IMR-90 (cell line): ENCODE results near the gene SLX4. TPM values are rescaled to one million over a fixed set of nuclear protein-coding genes. Genes with fewer than 3 reads are reported as not detected.

Source experiments
- ATAC-seq: fragments of 200-7000 bp; cut with Tn5 transposase; 2 replicates; pipeline ENCODE4 v1.9.1; 2020; ENCODE audit warnings: low read depth, mild to moderate bottlenecking, moderate library complexity
- BruUV-seq: library from RNA; stranded (reverse); fragments of 400-500 nt; replicated peaks from 2 replicates; lab custom pipeline; 2021; lab: Mats Ljungman, UMichigan
- CTCF ChIA-PET: fragments of 300-600 bp; formaldehyde crosslinking; extraction: SDS; loops from one replicate; lab custom pipeline; 2021; ENCODE audit warnings: antibody characterized with exemption; lab: Yijun Ruan, JAX
- POLR2A ChIA-PET: fragments of 300-600 bp; sonication (Branson Sonifier 250); formaldehyde crosslinking; loops from one replicate; lab custom pipeline; 2022; ENCODE audit warnings: antibody characterized with exemption; ENCODE audit not compliant: unreplicated experiment; lab: Charles Lee
- DNase-seq: peaks from one replicate; pipeline ENCODE4 v3.0.0; 2013
- H2AFZ ChIP-seq: replicated peaks from 2 replicates; pipeline ENCODE3; 2013; ENCODE audit warnings: low read length, mild to moderate bottlenecking; ENCODE audit not compliant: poor library complexity
- H2AK5ac ChIP-seq: 2 replicates; pipeline ENCODE4 v1.6.1; 2013; ENCODE audit warnings: low read depth, low read length, inconsistent platforms
- H2AK9ac ChIP-seq: replicated peaks from 2 replicates; pipeline ENCODE3; 2013; ENCODE audit warnings: mild to moderate bottlenecking, low read depth, low read length, moderate library complexity; ENCODE audit not compliant: poor library complexity
- H2BK120ac ChIP-seq: 2 replicates; pipeline ENCODE4 v1.6.1; 2013; ENCODE audit warnings: low read depth, low read length, inconsistent platforms
- H2BK15ac ChIP-seq: 3 replicates; pipeline ENCODE4 v1.6.1; 2013; ENCODE audit warnings: low read depth, low read length, inconsistent platforms
- H2BK20ac ChIP-seq: 2 replicates; pipeline ENCODE4 v1.6.1; 2013; ENCODE audit warnings: low read depth, mild to moderate bottlenecking, inconsistent platforms, low read length, moderate library complexity
- H2BK5ac ChIP-seq: 2 replicates; pipeline ENCODE4 v1.6.1; 2013; ENCODE audit warnings: mild to moderate bottlenecking, low read depth, low read length, inconsistent platforms; ENCODE audit not compliant: poor library complexity, severe bottlenecking
- H3K14ac ChIP-seq: replicated peaks from 2 replicates; pipeline ENCODE4 v1.6.1; 2013; ENCODE audit warnings: low read depth, low read length, inconsistent platforms
- H3K18ac ChIP-seq: 2 replicates; pipeline ENCODE4 v1.6.1; 2013; ENCODE audit warnings: low read depth, low read length, control low read depth
- H3K23ac ChIP-seq: 2 replicates; pipeline ENCODE4 v1.6.1; 2013; ENCODE audit warnings: low read depth, low read length, inconsistent platforms
- H3K27ac ChIP-seq: 2 replicates; pipeline ENCODE4 v1.5.1; 2013; ENCODE audit warnings: mild to moderate bottlenecking, control low read depth, low read length; ENCODE audit not compliant: insufficient read depth
- H3K27me3 ChIP-seq: 2 replicates; pipeline ENCODE4 v1.6.1; 2013; ENCODE audit warnings: low read length; ENCODE audit not compliant: control insufficient read depth, insufficient read depth
- H3K36me3 ChIP-seq: 2 replicates; pipeline ENCODE4 v1.6.1; 2013; ENCODE audit warnings: low read length, mixed read lengths; ENCODE audit not compliant: control insufficient read depth, insufficient read depth
- H3K4ac ChIP-seq: 2 replicates; pipeline ENCODE4 v1.6.1; 2013; ENCODE audit warnings: low read depth, low read length, inconsistent platforms
- H3K4me1 ChIP-seq: 2 replicates; pipeline ENCODE4 v1.6.1; 2013; ENCODE audit warnings: low read length, mixed read lengths; ENCODE audit not compliant: control insufficient read depth, insufficient read depth
- H3K4me2 ChIP-seq: 2 replicates; pipeline ENCODE4 v1.6.1; 2013; ENCODE audit warnings: low read depth, mild to moderate bottlenecking, control low read depth, low read length, moderate library complexity
- H3K4me3 ChIP-seq: 2 replicates; pipeline ENCODE4 v1.5.1; 2013; ENCODE audit warnings: low read depth, mild to moderate bottlenecking, control low read depth, low read length, moderate library complexity; ENCODE audit not compliant: insufficient read depth
- H3K56ac ChIP-seq: 2 replicates; pipeline ENCODE4 v1.6.1; 2013; ENCODE audit warnings: low read length, inconsistent platforms; ENCODE audit not compliant: insufficient read depth; ENCODE audit errors: extremely low read depth
- H3K79me1 ChIP-seq, 2 experiments: 2 replicates each; pipeline ENCODE4 v1.6.1; 2013; ENCODE audit warnings: low read length in 2 of 2, inconsistent platforms in 1 of 2, low read depth in 1 of 2
- H3K9ac ChIP-seq: 2 replicates; pipeline ENCODE4 v1.6.1; 2013; ENCODE audit warnings: low read depth, low read length, control low read depth
- H3K9me1 ChIP-seq: 2 replicates; pipeline ENCODE4 v1.6.1; 2013; ENCODE audit warnings: low read length, inconsistent platforms; ENCODE audit not compliant: insufficient read depth
- H3K9me3 ChIP-seq: 2 replicates; pipeline ENCODE4 v1.6.1; 2013; ENCODE audit warnings: low read length; ENCODE audit not compliant: control insufficient read depth, insufficient read depth
- H4K20me1 ChIP-seq: 2 replicates; pipeline ENCODE4 v1.6.1; 2013; ENCODE audit warnings: low read length, inconsistent platforms; ENCODE audit not compliant: insufficient read depth
- H4K5ac ChIP-seq: 2 replicates; pipeline ENCODE4 v1.6.1; 2013; ENCODE audit warnings: mild to moderate bottlenecking, low read depth, low read length, control low read depth
- H4K8ac ChIP-seq, 2 experiments: 2 replicates each; pipeline ENCODE4 v1.6.1; 2013; ENCODE audit warnings: low read depth in 2 of 2, low read length in 2 of 2, control low read depth in 1 of 2, inconsistent platforms in 1 of 2
- H4K91ac ChIP-seq: 2 replicates; pipeline ENCODE4 v1.6.1; 2013; ENCODE audit warnings: low read depth, low read length, inconsistent platforms; ENCODE audit not compliant: insufficient read depth
- BHLHE40 ChIP-seq: fragments of 150-350 bp; IDR thresholded peaks from 2 replicates; pipeline ENCODE4 v1.6.1; 2016; ENCODE audit warnings: mild to moderate bottlenecking, low read depth, low read length
- CHD1 ChIP-seq: IDR thresholded peaks from 2 replicates; pipeline ENCODE4 v1.6.1; 2012; ENCODE audit warnings: low read depth, low read length, improper control_type of control experiment
- CTCF ChIP-seq: conservative IDR thresholded peaks from 2 replicates; pipeline ENCODE4 v1.5.1; 2012; ENCODE audit warnings: mild to moderate bottlenecking, low read depth, low read length, improper control_type of control experiment
- ELK1 ChIP-seq: fragments of 150-350 bp; IDR thresholded peaks from 2 replicates; pipeline ENCODE4 v1.6.1; 2016; ENCODE audit warnings: low read depth, mild to moderate bottlenecking, low read length, moderate library complexity, borderline replicate concordance
- FOS ChIP-seq: fragments of 150-350 bp; IDR thresholded peaks from 2 replicates; pipeline ENCODE4 v1.6.1; 2016; ENCODE audit warnings: low read depth, low read length
- MAFK ChIP-seq: IDR thresholded peaks from 2 replicates; pipeline ENCODE4 v1.6.1; 2012; ENCODE audit warnings: low read depth, low read length, improper control_type of control experiment
- MXI1 ChIP-seq: IDR thresholded peaks from 2 replicates; pipeline ENCODE4 v1.6.1; 2012; ENCODE audit warnings: low read depth, mild to moderate bottlenecking, low read length, moderate library complexity, borderline replicate concordance
- NFE2L2 ChIP-seq: fragments of 150-350 bp; IDR thresholded peaks from 2 replicates; pipeline ENCODE4 v1.6.1; 2016; ENCODE audit warnings: low read depth, mild to moderate bottlenecking, low read length
- RAD21 ChIP-seq: IDR thresholded peaks from 2 replicates; pipeline ENCODE4 v1.6.1; 2012; ENCODE audit warnings: low read length, improper control_type of control experiment
- RCOR1 ChIP-seq: IDR thresholded peaks from 2 replicates; pipeline ENCODE4 v1.6.1; 2012; ENCODE audit warnings: mild to moderate bottlenecking, low read length, improper control_type of control experiment; ENCODE audit not compliant: insufficient replicate concordance
- RFX5 ChIP-seq: IDR thresholded peaks from 2 replicates; pipeline ENCODE4 v1.8.0; 2012; ENCODE audit warnings: low read depth, mild to moderate bottlenecking, low read length, moderate library complexity
- SMC3 ChIP-seq: fragments of 150-350 bp; IDR thresholded peaks from 2 replicates; pipeline ENCODE4 v1.6.1; 2016; ENCODE audit warnings: low read depth, mild to moderate bottlenecking, antibody characterized with exemption, low read length, moderate library complexity
- USF2 ChIP-seq: fragments of 150-350 bp; IDR thresholded peaks from 2 replicates; pipeline ENCODE4 v1.6.1; 2017; ENCODE audit warnings: mild to moderate bottlenecking, antibody characterized with exemption, low read length, low read depth
- WGBS, 2 experiments: methylation state at CpG; one replicate each; pipeline versions ENCODE4 v1.1.5 to v1.1.7; 2013; ENCODE audit warnings: missing lambda C conversion rate in 2 of 2; ENCODE audit not compliant: insufficient read length in 1 of 2; ENCODE audit errors: extremely low coverage in 2 of 2; 5-methylcytosine and 5-hydroxymethylcytosine counted together
- dilution Hi-C: fragments of 300-500 bp; cut with HindIII; formaldehyde crosslinking; loops from one replicate; pipeline ENCODE4 v1.14.3; 2018; ENCODE audit warnings: low sequenced_read_pairs; ENCODE audit not compliant: unreplicated experiment
- in situ Hi-C: fragments of 300-500 bp; cut with MboI; formaldehyde crosslinking; loops from 3 replicates; pipeline ENCODE4 v1.14.3; 2019; ENCODE audit warnings: low sequenced_read_pairs, inconsistent platforms, mixed read lengths
- intact Hi-C: fragments of 100-400 bp; cut with micrococcal nuclease; formaldehyde crosslinking; loops from 2 replicates; pipeline ENCODE4 v1.10.0; 2022
- polyA plus RNA-seq, 3 experiments: library from polyadenylated mRNA; depleted of rRNA; stranded (reverse); fragments of >200 nt; gene quantifications; 2 replicates each; pipeline ENCODE4 v1.2.3, GENCODE V29; 2012; ENCODE audit warnings: low replicate concordance in 1 of 3
- total RNA-seq: library from RNA; depleted of rRNA; stranded (reverse); fragments of >200 nt; gene quantifications from 2 replicates; pipeline ENCODE4 v1.2.3, GENCODE V29; 2012

Gene SLX4
- total and polyA plus RNA-seq, 2 of the 4 experiments (the other 2 are of a cell fraction), result 1.3 to 3.1 TPM

GRCh38 chr16:3652373-3653195 is 41.2 kb upstream of the SLX4 start:
- in situ Hi-C loops, result no loop called here
- H2AK5ac ChIP-seq, result no peak overlapping the region
- peaks cover 10% of the 10 kb centered on the region for H4K20me1 ChIP-seq
- no peak overlapping the region for H3K4me2 ChIP-seq
- no peak overlapping the region for H3K18ac ChIP-seq
- H3K4ac ChIP-seq, result no peak overlapping the region
- no peak for DNase-seq
- no peak for ATAC-seq
- BruUV-seq, result no TSS peak
- H3K4me3 ChIP-seq, result no peak overlapping the region
- no peak overlapping the region for H2BK5ac ChIP-seq
- POLR2A ChIA-PET, result no interaction called here
- H3K27me3 ChIP-seq, result no peaks in the 10 kb centered on the region
- H3K79me1 ChIP-seq, result peaks cover 0 to 9% of the 10 kb centered on the region in 2 experiments; a peak in 1 of 4 replicates
- no peak overlapping the region for H3K14ac ChIP-seq
- no peak overlapping the region for H3K27ac ChIP-seq
- H2AK9ac ChIP-seq, result no peak overlapping the region
- dilution Hi-C loops, result no loop called here
- 93% methylated on average over 7 of the region's 14 CpGs; no CpG with 5 or more reads in 1 of the 2 experiments for WGBS, 2 experiments
- no peak overlapping the region for H2BK20ac ChIP-seq
- H4K5ac ChIP-seq, result no peak overlapping the region
- H3K9ac ChIP-seq, result no peak overlapping the region
- H3K9me3 ChIP-seq, result no peaks in the 10 kb centered on the region
- TF ChIP-seq RAD21 (no peak), MXI1 (no peak), BHLHE40 (no peak), ELK1 (no peak), FOS (no peak), CTCF (no peak), CHD1 (no peak), USF2 (no peak), SMC3 (no peak), RCOR1 (no peak), RFX5 (no peak), NFE2L2 (no peak), MAFK (no peak)
- H4K91ac ChIP-seq, result no peak overlapping the region
- H4K8ac ChIP-seq, result no peak overlapping the region
- H3K9me1 ChIP-seq, result peaks cover 16% of the 10 kb centered on the region
- no peak overlapping the region for H2AFZ ChIP-seq
- no peak overlapping the region for H2BK15ac ChIP-seq
- H3K56ac ChIP-seq, result no peak overlapping the region
- CTCF ChIA-PET, result interaction anchor here (0.6 kb wide), 1 partner anchor 43 kb away, joined by 5 read pairs; no protein-coding TSS in a partner anchor
- no peak overlapping the region for H3K23ac ChIP-seq
- H3K36me3 ChIP-seq, result peaks cover 42% of the 10 kb centered on the region
- no peak overlapping the region for H2BK120ac ChIP-seq
- no peaks in the 10 kb centered on the region for H3K4me1 ChIP-seq
- intact Hi-C loops, result no loop called here
